RWPE1 (cell line): ENCODE data around the gene PGM2.

Experiments
- CTCF ChIA-PET: fragments of 350-600 bp; sonication (Branson Sonifier 250); formaldehyde crosslinking; extraction: SDS; loops from one replicate; lab custom pipeline; 2021; lab: Yijun Ruan, JAX
- POLR2A ChIA-PET: fragments of 400-600 bp; formaldehyde crosslinking; extraction: SDS; loops from one replicate; lab custom pipeline; 2020; ENCODE audit warnings: antibody characterized with exemption; ENCODE audit not compliant: low non-redundant PET; lab: Yijun Ruan, JAX
- DNase-seq: peaks from one replicate; pipeline ENCODE4 v3.0.0; 2012; ENCODE audit warnings: low spot score
- H3K27ac ChIP-seq: fragments of 450-650 bp; 2 replicates; pipeline ENCODE4 v1.5.1; 2017
- CTCF ChIP-seq: fragments of 450-650 bp; conservative IDR thresholded peaks from 2 replicates; pipeline ENCODE4 v1.5.1; 2017; ENCODE audit warnings: low read depth, mild to moderate bottlenecking

The PGM2 gene

GRCh38 chr4:37825968-37826294 lies 555 bp upstream of the PGM2 start:
- CTCF ChIA-PET: interaction anchor here (0.6 to 0.7 kb wide), 2 partner anchors 65 to 346 kb away, joined by 3 read pairs; partner anchors contain the start of gene TBC1D1
- DNase-seq: peak; percentile 23
- peak overlapping the region; percentile 76 for H3K27ac ChIP-seq
- POLR2A ChIA-PET: interaction anchor here (1.0 kb wide), 1 partner anchor 66 kb away, joined by 5 read pairs; no protein-coding TSS in a partner anchor
- TF ChIP-seq CTCF: no peak

GRCh38 chr4:37827030-37827685 lies 672 bp downstream of the PGM2 start:
- H3K27ac ChIP-seq: peak overlapping the region; percentile 76
- CTCF ChIA-PET: no interaction called here
- peak; percentile 36 for DNase-seq
- POLR2A ChIA-PET: no interaction called here
- TF ChIP-seq CTCF: no peak

- CTCF ChIA-PET: no interaction called here
- POLR2A ChIA-PET: no interaction called here
- no peak for DNase-seq
- no peak overlapping the region for H3K27ac ChIP-seq
- no peak for TF ChIP-seq CTCF
Observed at GRCh38 chr4:37827802-37828321, 1.4 kb downstream of the PGM2 start.

- POLR2A ChIA-PET: no interaction called here
- CTCF ChIA-PET: no interaction called here
Observed at GRCh38 chr4:37828843-37829242, 2.4 kb downstream of the PGM2 start.

GRCh38 chr4:37830640-37831039 lies 4.2 kb downstream of the PGM2 start:
- peak overlapping the region; percentile 62 for H3K27ac ChIP-seq
- peak; percentile 81 for DNase-seq
- no peak for TF ChIP-seq CTCF

More at GRCh38 chr4:37828843-37829242, 2.4 kb downstream of the PGM2 start:
- H3K27ac ChIP-seq: no peak overlapping the region
- TF ChIP-seq CTCF: no peak
- DNase-seq: no peak

DNA sequence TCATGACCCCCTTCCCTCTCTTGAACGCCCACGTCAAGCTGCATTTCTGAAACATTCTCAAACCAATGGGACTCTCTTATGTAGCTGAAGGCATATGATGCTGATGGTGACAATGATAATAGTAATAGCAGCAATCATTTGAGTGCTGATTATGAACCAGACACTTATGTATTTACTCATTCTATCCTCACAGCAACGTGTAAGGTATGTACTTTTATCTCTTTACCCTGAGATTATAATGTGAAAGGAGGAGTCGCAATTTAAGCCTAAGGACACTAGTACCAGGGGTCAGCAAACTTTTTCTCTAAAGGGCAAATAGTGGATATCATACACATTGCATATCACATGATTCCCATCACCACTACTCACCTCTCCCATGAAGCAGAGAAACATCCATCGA lies 8.5 kb downstream of the PGM2 start:
- H3K27ac ChIP-seq: no peak overlapping the region
- POLR2A ChIA-PET: no interaction called here
- no peak for TF ChIP-seq CTCF
- CTCF ChIA-PET: no interaction called here
- DNase-seq: no peak

More at GRCh38 chr4:37830640-37831039, 4.2 kb downstream of the PGM2 start:
- CTCF ChIA-PET: interaction anchor here (0.5 to 0.6 kb wide), 2 partner anchors 30 to 921 kb away, joined by 3 read pairs; no protein-coding TSS in a partner anchor
- POLR2A ChIA-PET: no interaction called here
